ENCODE data around the gene DTD2.

DNA sequence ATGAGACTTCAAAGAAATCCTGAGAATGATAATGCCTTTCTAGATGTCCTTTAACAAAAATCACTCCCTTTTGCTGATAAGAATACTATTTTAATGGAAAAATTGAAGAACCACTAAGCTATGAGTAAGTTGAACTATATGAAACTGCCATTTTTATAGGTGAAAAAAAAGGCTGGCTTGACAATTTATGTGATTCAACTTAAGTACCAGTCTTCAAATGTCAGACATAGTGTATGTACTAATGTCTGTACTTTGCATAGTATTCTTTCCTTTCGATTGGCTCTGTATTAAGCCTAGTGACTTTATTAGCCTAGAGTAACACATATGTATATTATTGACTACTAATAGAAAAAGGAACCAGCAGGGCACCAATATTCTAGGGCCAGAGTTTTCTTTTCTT lies 48.9 kb downstream of the DTD2 start:
- TF ChIP-seq POLR2AphosphoS5 (IDR thresholded peaks at IDR 0.05; ENCODE audit: borderline replicate concordance, low read depth, low read length), result no peak
- TF ChIP-seq EZH2 (IDR thresholded peaks at IDR 0.05), result no peak
- no peak for TF ChIP-seq FOXP2 (optimal IDR thresholded peaks at IDR 0.05; ENCODE audit: control extremely low read depth, extremely low read length, insufficient read depth)
